Measurements from ENCODE around the gene TLCD5.

Gene TLCD5

DNA sequence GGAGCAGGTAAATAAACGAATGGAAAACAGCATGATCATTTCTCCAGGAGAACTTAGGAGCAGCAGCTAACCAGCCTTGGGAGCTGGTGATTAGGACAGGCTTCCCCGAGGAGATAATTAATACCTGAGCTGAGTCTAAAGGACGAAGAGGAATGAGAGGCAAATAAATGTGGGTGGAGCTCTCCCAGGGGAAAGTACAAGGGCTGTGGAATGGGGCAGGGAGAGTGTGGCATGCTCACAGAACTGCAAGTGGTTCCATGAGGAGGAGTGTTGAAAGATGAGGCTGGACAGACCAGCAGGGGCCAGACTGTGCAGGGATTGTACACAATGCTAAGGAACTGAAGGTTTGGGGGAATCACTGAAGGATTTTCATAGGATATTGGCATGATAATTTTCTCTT is 14.2 kb upstream of the TLCD5 start:
- peak; percentile 96 for DNase-seq

DNA sequence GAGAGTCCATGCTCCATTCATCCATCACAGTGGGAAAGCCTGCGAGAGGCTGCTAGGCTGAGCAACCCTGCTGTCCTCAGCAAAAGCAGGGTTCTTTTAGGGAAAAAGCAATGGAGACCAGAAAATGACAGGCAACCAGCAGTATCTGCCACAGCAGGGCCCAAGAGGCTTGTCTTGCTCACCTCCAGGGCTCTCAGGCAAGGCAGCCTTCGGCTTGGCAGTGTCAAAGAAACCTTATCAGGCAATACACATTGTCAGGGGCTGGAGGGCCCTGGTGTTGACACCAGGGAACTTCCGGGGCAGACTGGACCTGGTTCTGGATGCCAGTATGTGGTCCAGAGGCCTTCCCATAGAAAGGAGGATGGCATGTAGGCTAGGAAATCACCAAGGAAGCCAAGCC is 10.2 kb upstream of the TLCD5 start:
- DNase-seq = no peak

DNA sequence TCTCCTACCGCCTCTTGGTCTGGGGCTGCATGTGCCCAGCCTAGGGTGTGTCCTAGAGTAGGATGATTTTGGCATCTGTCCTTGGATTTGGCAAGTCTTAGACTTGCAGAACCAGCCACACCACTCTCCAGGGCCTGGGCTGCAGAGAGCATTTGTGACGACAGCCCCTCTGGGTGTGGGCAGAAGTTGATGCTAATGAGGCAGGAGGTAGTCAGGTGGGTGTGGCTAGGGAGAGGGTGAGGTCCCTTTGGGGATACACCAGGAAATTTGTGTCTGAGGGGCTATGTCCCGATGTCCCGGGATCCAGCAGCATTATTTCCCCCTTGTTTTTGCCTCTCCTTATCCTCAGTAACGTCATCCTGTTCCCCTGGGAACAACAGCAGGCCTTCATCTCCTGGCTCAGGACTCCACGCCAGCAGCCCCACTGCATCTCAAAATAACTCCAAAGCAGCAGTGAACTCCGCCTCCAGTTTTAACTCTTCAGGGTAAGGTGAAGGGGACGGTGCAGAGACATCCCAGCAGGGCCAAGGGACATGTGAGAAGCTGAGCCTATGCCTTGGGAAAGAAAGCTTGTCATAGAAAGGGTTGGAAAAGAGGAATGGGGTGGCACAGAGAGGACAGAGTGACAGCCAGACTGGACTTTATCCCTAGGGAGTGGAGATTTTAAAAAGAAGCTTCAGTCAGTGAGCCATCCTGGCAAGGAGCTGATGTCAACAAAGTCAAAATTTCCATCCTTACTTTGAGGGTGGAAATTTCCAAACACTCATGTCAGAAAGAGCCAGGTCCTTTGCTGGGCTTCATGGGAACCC is 8.0 kb upstream of the TLCD5 start:
- peak; percentile 10 for DNase-seq

GRCh38 chr11:120317689-120318480 is 7.2 kb upstream of the TLCD5 start:
- no peak for DNase-seq

DNA sequence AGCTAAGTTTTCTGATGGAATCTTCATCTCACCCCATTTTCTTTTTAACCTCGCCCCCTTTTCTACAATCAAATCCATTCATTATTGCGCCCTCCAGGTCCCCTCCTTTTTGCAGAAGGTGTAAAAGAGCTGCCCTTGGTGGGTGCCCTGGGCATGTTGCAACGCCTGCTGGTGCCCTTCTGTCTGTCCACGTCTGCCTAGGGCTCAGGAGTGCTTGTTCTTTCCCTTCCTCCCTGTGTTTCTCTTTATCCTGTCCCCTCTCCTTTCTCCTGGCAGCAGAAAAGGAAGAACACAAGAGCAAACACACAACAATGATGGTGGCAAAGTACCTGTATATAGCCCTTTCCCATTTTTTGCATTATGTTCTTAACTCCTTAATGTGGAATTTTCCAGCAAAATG is 6.2 kb upstream of the TLCD5 start:
- no peak for DNase-seq

- DNase-seq = no peak
These were observed 1.1 kb downstream of the TLCD5 start for GRCh38 chr11:120326228-120326627.

GRCh38 chr11:120326845-120327281 is 1.8 kb downstream of the TLCD5 start:
- no peak for DNase-seq

DNA sequence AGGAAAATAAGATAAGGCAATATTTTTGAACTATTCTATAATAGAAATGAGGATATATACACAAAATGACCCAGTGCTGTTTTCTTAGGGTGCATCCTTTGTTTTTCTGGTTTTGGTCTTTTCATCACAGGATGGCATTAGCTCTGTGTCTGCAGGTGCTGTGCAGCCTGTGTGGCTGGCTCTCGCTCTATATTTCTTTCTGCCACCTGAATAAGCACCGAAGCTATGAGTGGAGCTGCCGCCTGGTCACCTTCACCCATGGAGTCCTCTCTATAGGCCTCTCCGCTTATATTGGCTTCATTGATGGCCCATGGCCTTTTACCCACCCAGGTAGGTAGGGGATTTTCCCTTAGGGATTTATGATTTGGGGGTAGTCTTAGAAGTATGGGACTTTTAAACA is 2.2 kb downstream of the TLCD5 start:
- no peak for DNase-seq

DNA sequence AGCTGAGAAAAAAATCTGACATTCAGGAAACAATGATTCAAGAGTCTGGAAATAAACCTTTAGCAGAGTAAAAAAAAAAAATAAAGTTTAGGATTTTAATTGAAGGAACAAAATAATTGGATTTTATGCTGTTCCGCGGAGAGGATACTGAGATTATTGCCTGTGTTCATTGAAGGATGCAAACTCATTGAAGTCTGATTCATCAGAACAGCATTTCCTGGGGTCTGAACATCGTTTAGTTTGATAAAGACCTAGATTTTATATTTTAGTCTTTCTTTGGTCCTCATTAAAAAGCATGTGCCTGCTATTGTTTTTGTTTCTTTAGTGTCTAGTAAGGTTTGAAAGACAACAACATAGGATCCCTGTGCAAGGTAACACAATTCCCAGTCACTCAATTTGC is 4.5 kb downstream of the TLCD5 start:
- DNase-seq = no peak

- DNase-seq = no peak
These were observed 4.9 kb downstream of the TLCD5 start for GRCh38 chr11:120330045-120330444.

GRCh38 chr11:120331301-120331996 is 6.3 kb downstream of the TLCD5 start:
- DNase-seq = peak; percentile 24

DNA sequence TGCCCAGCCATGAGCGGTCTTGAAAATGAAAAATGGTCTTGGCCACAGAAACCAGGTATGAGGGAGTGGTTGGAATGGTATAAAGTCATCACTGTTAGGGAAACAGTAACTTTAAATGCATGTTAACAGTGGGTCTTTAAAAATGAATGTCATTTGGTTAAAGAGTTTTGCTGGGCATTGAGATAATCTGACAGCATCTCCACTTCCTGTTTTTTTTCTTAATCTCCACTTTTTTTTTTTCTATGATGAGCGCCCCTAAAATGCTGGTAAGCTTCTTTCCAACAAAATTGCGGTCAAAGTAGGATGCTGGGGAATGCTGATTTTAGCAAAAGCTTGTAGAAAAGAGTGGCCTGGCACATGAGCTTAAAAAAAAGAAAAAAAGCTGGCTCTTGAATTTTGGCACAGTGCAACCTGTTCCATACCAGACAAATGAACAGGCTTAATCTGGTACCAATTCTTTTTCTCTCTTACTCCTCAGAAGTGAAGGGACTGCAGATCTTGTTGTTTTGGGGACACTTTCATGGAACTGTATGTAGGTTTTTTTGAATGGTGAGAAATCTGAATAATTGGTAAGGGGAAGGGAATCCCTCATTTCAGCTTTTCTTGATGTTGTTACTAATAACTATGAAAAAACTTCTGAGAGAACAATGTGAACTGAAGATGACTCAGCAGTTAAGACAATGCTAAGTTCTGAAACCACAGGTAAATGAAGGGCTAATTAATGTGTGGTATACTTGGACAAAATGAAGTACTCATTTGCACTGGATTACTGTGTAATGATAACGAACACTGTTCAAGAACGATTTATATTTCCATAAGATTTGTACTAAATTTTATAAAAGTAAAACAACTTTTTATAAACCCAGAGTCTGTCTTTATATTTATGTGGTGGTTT is 8.0 kb downstream of the TLCD5 start:
- DNase-seq = no peak

DNA sequence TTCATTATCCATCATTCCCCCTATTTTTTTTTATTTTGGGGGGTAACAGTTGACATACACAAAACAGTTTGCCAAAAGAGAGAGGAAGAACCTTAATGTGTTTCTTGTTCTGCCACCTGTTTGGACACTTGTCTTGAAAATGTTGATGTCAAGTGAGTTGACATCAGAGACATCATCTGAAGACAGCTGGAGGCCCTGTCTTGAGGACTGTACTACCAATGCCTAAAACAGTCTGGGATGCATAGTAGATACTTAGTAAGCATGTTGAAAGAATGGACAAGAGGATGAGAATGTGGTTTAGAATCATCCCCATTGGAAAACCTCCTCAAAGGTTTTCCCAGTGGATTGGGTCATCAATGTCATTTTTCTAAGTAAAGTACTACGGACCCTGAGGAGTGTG is 8.7 kb downstream of the TLCD5 start:
- no peak for DNase-seq

GRCh38 chr11:120334332-120334731 is 9.2 kb downstream of the TLCD5 start:
- DNase-seq = no peak

- peak; percentile 86 for DNase-seq
These were observed 9.9 kb downstream of the TLCD5 start for GRCh38 chr11:120334894-120335462.

GRCh38 chr11:120335556-120335907 is 10.4 kb downstream of the TLCD5 start:
- peak; percentile 84 for DNase-seq

- peak; percentile 99 for DNase-seq
These were observed 11.0 kb downstream of the TLCD5 start, which contains the start of gene ARHGEF12 for GRCh38 chr11:120335908-120336640. Gene ARHGEF12 (plus strand): TSS chr11:120336413. CDS start chr11:120337244, 831 bp downstream.

- peak; percentile 81 for DNase-seq
These were observed 11.7 kb downstream of the TLCD5 start for GRCh38 chr11:120336641-120337354.

GRCh38 chr11:120337355-120338106 is 12.4 kb downstream of the TLCD5 start:
- DNase-seq = peak; percentile 62

All from NCI-H69 (cell line).